ENCODE data around the gene SLC25A21. TPM values are rescaled to one million over a fixed set of nuclear protein-coding genes. Genes with fewer than 3 reads are reported as not detected.

Gene SLC25A21
- total and polyA plus RNA-seq, 2 of the 13 experiments (the other 11 are each of a cell fraction or from before 2014, with no cell fraction given) = 1.9 to 2.9 TPM

DNA sequence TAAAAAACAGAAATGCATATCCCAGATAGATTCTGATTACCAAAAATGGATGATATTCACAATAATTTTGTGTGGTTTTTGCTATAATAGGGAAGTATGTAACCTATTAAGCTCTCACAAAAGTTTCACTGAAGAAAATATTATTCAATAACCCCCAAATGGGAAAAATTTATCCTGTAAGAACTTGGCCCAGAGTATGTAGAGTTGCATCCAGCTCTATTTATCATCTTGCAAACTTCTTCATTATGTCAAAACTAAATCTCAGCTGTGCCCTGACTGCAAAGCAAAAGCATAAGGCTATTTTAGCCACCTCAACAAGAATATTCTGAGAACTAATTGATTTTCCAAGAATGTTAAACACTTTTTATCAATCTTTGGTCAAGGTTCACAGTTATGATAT, 311.6 kb downstream of the SLC25A21 start:
- intact Hi-C loops (cut with micrococcal nuclease; ENCODE audit: unreplicated experiment) (no loop called here), in situ Hi-C loops (cut with HindIII; ENCODE audit: extremely low pct_ligation_motif_present, low pct_unique_long_range_greater_than_20kb) (no loop called here)
- CTCF ChIA-PET (ENCODE audit: low intra/inter-chr PET ratio, low total read pairs) = no interaction called here
- H2AFZ ChIP-seq (ENCODE audit: low read length) = no peak overlapping the region
- H3K4me1 ChIP-seq (ENCODE audit: insufficient read depth, low read length) = peaks cover 6% of the 10 kb centered on the region; the same call in 1 of the 2 replicates
- DNase-seq (ENCODE audit: low spot score) (no peak), FAIRE-seq (no peak), ATAC-seq (no peak)
- TF ChIP-seq, protein P1, sequence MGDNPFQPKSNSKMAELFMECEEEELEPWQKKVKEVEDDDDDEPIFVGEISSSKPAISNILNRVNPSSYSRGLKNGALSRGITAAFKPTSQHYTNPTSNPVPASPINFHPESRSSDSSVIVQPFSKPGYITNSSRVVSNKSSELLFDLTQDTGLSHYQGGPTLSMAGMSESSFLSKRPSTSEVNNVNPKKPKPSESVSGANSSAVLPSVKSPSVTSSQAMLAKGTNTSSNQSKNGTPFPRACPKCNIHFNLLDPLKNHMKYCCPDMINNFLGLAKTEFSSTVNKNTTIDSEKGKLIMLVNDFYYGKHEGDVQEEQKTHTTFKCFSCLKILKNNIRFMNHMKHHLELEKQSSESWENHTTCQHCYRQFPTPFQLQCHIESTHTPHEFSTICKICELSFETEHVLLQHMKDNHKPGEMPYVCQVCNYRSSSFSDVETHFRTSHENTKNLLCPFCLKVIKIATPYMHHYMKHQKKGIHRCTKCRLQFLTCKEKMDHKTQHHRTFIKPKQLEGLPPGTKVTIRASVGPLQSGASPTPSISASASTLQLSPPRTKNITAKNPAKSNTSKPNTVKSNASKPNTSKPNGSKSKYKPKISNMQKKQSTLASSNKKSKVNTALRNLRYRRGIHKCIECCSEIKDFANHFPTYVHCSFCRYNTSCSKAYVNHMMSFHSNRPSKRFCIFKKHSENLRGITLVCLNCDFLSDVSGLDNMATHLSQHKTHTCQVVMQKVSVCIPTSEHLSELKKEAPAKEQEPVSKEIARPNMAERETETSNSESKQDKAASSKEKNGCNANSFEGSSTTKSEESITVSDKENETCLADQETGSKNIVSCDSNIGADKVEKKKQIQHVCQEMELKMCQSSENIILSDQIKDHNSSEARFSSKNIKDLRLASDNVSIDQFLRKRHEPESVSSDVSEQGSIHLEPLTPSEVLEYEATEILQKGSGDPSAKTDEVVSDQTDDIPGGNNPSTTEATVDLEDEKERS (CRISPR knock-in tag; IDR thresholded peaks at IDR 0.05) = no peak
- TF ChIP-seq, protein P2, sequence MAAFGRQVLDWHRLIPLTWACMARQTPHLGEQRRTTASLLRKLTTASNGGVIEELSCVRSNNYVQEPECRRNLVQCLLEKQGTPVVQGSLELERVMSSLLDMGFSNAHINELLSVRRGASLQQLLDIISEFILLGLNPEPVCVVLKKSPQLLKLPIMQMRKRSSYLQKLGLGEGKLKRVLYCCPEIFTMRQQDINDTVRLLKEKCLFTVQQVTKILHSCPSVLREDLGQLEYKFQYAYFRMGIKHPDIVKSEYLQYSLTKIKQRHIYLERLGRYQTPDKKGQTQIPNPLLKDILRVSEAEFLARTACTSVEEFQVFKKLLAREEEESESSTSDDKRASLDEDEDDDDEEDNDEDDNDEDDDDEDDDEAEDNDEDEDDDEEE (CRISPR knock-in tag; IDR thresholded peaks at IDR 0.05) = no peak
- TF ChIP-seq TOE1 (CRISPR knock-in tag; IDR thresholded peaks at IDR 0.05) (no peak), ZNF260 (CRISPR knock-in tag; IDR thresholded peaks at IDR 0.05; ENCODE audit: borderline replicate concordance, low read depth) (no peak), POGZ (CRISPR knock-in tag; IDR thresholded peaks at IDR 0.05) (no peak), NR2F1 (CRISPR knock-in tag; IDR thresholded peaks at IDR 0.05) (no peak), ATRX (CRISPR knock-in tag; IDR thresholded peaks at IDR 0.05; ENCODE audit: borderline replicate concordance) (no peak)
- TF ChIP-seq, protein P3, sequence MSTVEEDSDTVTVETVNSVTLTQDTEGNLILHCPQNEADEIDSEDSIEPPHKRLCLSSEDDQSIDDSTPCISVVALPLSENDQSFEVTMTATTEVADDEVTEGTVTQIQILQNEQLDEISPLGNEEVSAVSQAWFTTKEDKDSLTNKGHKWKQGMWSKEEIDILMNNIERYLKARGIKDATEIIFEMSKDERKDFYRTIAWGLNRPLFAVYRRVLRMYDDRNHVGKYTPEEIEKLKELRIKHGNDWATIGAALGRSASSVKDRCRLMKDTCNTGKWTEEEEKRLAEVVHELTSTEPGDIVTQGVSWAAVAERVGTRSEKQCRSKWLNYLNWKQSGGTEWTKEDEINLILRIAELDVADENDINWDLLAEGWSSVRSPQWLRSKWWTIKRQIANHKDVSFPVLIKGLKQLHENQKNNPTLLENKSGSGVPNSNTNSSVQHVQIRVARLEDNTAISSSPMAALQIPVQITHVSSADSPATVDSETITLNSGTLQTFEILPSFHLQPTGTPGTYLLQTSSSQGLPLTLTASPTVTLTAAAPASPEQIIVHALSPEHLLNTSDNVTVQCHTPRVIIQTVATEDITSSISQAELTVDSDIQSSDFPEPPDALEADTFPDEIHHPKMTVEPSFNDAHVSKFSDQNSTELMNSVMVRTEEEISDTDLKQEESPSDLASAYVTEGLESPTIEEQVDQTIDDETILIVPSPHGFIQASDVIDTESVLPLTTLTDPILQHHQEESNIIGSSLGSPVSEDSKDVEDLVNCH (CRISPR knock-in tag; IDR thresholded peaks at IDR 0.05) = no peak
- TF ChIP-seq, protein P4, sequence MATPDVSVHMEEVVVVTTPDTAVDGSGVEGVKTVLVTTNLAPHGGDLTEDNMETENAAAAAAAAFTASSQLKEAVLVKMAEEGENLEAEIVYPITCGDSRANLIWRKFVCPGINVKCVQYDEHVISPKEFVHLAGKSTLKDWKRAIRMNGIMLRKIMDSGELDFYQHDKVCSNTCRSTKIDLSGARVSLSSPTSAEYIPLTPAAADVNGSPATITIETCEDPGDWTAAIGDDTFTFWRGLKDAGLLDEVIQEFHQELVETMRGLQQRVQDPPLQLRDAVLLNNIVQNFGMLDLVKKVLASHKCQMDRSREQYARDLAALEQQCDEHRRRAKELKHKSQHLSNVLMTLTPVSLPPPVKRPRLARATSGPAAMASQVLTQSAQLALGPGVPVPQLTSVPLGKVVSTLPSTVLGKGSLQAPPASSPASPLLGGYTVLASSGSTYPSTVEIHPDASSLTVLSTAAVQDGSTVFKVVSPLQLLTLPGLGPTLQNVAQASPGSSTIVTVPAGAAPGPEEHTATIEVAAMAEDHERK (CRISPR knock-in tag; IDR thresholded peaks at IDR 0.05; ENCODE audit: low read depth) = no peak
- TF ChIP-seq, protein P5, sequence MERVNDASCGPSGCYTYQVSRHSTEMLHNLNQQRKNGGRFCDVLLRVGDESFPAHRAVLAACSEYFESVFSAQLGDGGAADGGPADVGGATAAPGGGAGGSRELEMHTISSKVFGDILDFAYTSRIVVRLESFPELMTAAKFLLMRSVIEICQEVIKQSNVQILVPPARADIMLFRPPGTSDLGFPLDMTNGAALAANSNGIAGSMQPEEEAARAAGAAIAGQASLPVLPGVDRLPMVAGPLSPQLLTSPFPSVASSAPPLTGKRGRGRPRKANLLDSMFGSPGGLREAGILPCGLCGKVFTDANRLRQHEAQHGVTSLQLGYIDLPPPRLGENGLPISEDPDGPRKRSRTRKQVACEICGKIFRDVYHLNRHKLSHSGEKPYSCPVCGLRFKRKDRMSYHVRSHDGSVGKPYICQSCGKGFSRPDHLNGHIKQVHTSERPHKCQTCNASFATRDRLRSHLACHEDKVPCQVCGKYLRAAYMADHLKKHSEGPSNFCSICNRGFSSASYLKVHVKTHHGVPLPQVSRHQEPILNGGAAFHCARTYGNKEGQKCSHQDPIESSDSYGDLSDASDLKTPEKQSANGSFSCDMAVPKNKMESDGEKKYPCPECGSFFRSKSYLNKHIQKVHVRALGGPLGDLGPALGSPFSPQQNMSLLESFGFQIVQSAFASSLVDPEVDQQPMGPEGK (CRISPR knock-in tag; IDR thresholded peaks at IDR 0.05) = no peak
- TF ChIP-seq, protein P6, sequence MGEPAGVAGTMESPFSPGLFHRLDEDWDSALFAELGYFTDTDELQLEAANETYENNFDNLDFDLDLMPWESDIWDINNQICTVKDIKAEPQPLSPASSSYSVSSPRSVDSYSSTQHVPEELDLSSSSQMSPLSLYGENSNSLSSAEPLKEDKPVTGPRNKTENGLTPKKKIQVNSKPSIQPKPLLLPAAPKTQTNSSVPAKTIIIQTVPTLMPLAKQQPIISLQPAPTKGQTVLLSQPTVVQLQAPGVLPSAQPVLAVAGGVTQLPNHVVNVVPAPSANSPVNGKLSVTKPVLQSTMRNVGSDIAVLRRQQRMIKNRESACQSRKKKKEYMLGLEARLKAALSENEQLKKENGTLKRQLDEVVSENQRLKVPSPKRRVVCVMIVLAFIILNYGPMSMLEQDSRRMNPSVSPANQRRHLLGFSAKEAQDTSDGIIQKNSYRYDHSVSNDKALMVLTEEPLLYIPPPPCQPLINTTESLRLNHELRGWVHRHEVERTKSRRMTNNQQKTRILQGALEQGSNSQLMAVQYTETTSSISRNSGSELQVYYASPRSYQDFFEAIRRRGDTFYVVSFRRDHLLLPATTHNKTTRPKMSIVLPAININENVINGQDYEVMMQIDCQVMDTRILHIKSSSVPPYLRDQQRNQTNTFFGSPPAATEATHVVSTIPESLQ (CRISPR knock-in tag; conservative IDR thresholded peaks at IDR 0.05) = no peak
- no peaks in the 10 kb centered on the region for H3K36me3 ChIP-seq (replicated peaks in 1 of 2; ENCODE audit: control insufficient read depth in 1 of 2, insufficient read depth in 2 of 2, low read length in 2 of 2)
- no peaks in the 10 kb centered on the region for H3K27me3 ChIP-seq (ENCODE audit: control insufficient read depth in 1 of 2, insufficient read depth in 2 of 2, low read length in 2 of 2)
- H3K79me2 ChIP-seq (ENCODE audit: insufficient read depth, low read length) = no peaks in the 10 kb centered on the region
- H3K4me2 ChIP-seq (ENCODE audit: low read depth, low read length) = no peak overlapping the region
- POLR2A ChIA-PET = no interaction called here
- no peaks in the 10 kb centered on the region for H3K9me3 ChIP-seq (ENCODE audit: low read length)
- H3K4me3 ChIP-seq (replicated peaks in 1 of 3; ENCODE audit: insufficient read depth in 1 of 3, low read depth in 2 of 3, low read length in 3 of 3) = no peak overlapping the region
- H3K9ac ChIP-seq (ENCODE audit: insufficient read depth, low read depth, low read length) = no peak overlapping the region
- no peaks in the 10 kb centered on the region for H4K20me1 ChIP-seq (ENCODE audit: insufficient read depth, low read length)
- BruUV-seq (replicated peaks) = no TSS peak
- no peak overlapping the region for H3K27ac ChIP-seq (ENCODE audit: extremely low read length, insufficient read depth, low read length)
